K562 (cell line): ENCODE results near the gene MEI4. TPM values are rescaled to one million over a fixed set of nuclear protein-coding genes. Genes with fewer than 3 reads are reported as not detected.
"Not testable (repeated sequence)": the region's sequence is repeated elsewhere in the genome, so short reads cannot be mapped to it uniquely, and the experiment has no call there.

Experiments used
- ATAC-seq: fragments of 200-7000 bp; cut with Tn5 transposase; 3 replicates; pipeline ENCODE4 v1.9.1; 2020; ENCODE audit warnings: moderate library complexity
- BruUV-seq: library from RNA; stranded (reverse); fragments of 400-500 nt; replicated peaks from 2 replicates; lab custom pipeline; 2021; lab: Mats Ljungman, UMichigan
- CTCF ChIA-PET: fragments of 300-600 bp; formaldehyde crosslinking; extraction: SDS; loops from one replicate; lab custom pipeline; 2021; ENCODE audit warnings: low intra/inter-chr PET ratio; lab: Yijun Ruan, JAX
- POLR2A ChIA-PET: fragments of 300-600, 350-650 bp; sonication (Branson Sonifier 250); formaldehyde crosslinking; extraction: SDS; loops from one replicate; lab custom pipeline; 2021; ENCODE audit warnings: antibody characterized with exemption, inconsistent platforms; lab: Yijun Ruan, JAX
- DNase-seq, 4 experiments: peaks; one replicate each; pipeline versions ENCODE4 v3.0.0 to v3.0.0-alpha.2; 2011 to 2018; ENCODE audit warnings: low spot score in 3 of 4, mixed read lengths in 3 of 4; ENCODE audit errors: extremely low read depth in 1 of 4
- FAIRE-seq: peaks from 2 replicates; lab custom pipeline; 2011; peaks lifted over from hg19 to GRCh38; lab: Jason Lieb, UNC
- H2AFZ ChIP-seq: 2 replicates; pipeline ENCODE4 v1.6.0; 2011; ENCODE audit warnings: low read depth, low read length, control low read depth, inconsistent platforms
- H3K27ac ChIP-seq: fragments of 200-600 bp; 3 replicates; pipeline ENCODE4 v1.8.0; 2011; ENCODE audit warnings: low read depth, mild to moderate bottlenecking, control low read depth, inconsistent platforms, low read length, moderate library complexity, mixed read lengths; ENCODE audit errors: extremely low read depth
- H3K27me3 ChIP-seq, 2 experiments: fragments of 300-600 bp in 1 of 2; 2 replicates in 1 of 2; 3 replicates in 1 of 2; pipeline versions ENCODE4 v1.6.0 to v1.8.0; 2011; ENCODE audit warnings: inconsistent platforms in 2 of 2, low read length in 2 of 2, mild to moderate bottlenecking in 1 of 2, mixed read lengths in 1 of 2, moderate library complexity in 1 of 2; ENCODE audit not compliant: control insufficient read depth in 2 of 2, insufficient read depth in 2 of 2
- H3K36me3 ChIP-seq: fragments of 300-600 bp; 3 replicates; pipeline ENCODE4 v1.8.0; 2011; ENCODE audit warnings: mild to moderate bottlenecking, low read length, inconsistent platforms; ENCODE audit not compliant: control insufficient read depth, insufficient read depth
- H3K4me1 ChIP-seq, 2 experiments: fragments of 200-600 bp in 1 of 2; replicated peaks in 1 of 2; 2 replicates in 1 of 2; 3 replicates in 1 of 2; pipeline versions ENCODE4 v1.5.1 to v1.8.0; 2011; ENCODE audit warnings: inconsistent platforms in 2 of 2, low read length in 2 of 2, mild to moderate bottlenecking in 1 of 2, mixed read lengths in 1 of 2, moderate library complexity in 1 of 2; ENCODE audit not compliant: control insufficient read depth in 2 of 2, insufficient read depth in 2 of 2
- H3K4me2 ChIP-seq: 2 replicates; pipeline ENCODE4 v1.6.1; 2011; ENCODE audit warnings: low read length, control low read depth, inconsistent platforms, mixed read lengths; ENCODE audit not compliant: insufficient read depth
- H3K4me3 ChIP-seq: fragments of 200-600 bp; sonication (generic), shearing (Covaris generic); 2 replicates; pipeline ENCODE4 v1.5.1; 2016; ENCODE audit warnings: control low read depth, inconsistent platforms
- H3K79me2 ChIP-seq: fragments of 200-600 bp; 3 replicates; pipeline ENCODE4 v1.8.0; 2011; ENCODE audit warnings: low read length, inconsistent platforms; ENCODE audit not compliant: control insufficient read depth, insufficient read depth
- H3K9ac ChIP-seq, 2 experiments: 2 replicates each; pipeline versions ENCODE4 v1.6.0 to v1.6.1; 2011; ENCODE audit warnings: low read depth in 2 of 2, low read length in 2 of 2, control low read depth in 1 of 2, inconsistent platforms in 1 of 2, mild to moderate bottlenecking in 1 of 2, mixed read lengths in 1 of 2; ENCODE audit not compliant: insufficient read depth in 1 of 2
- H3K9me1 ChIP-seq: one replicate; pipeline ENCODE4 v1.6.0; 2011; ENCODE audit warnings: inconsistent platforms, mild to moderate bottlenecking, low read length, moderate library complexity; ENCODE audit not compliant: control insufficient read depth, insufficient read depth
- H3K9me3 ChIP-seq: replicated peaks from 2 replicates; pipeline ENCODE4 v1.5.1; 2011; ENCODE audit warnings: low read depth, low read length, inconsistent platforms; ENCODE audit not compliant: control insufficient read depth, insufficient read depth
- H4K20me1 ChIP-seq: replicated peaks from 2 replicates; pipeline ENCODE4 v1.6.1; 2011; ENCODE audit warnings: low read length, inconsistent platforms, mixed read lengths; ENCODE audit not compliant: control insufficient read depth, insufficient read depth
- CREBBP ChIP-seq: IDR thresholded peaks from one replicate; pipeline ENCODE4 v1.6.1; 2012; ENCODE audit warnings: low read depth, mild to moderate bottlenecking, control low read depth, inconsistent platforms, low read length
- GTF2E2 ChIP-seq: fragments of 200-800 bp; sonication (Bioruptor generic); IDR thresholded peaks from 2 replicates; pipeline ENCODE4 v1.6.1; 2016; ENCODE audit warnings: missing genetic modification characterization, missing compliant biosample characterization
- MEF2D ChIP-seq: conservative IDR thresholded peaks from 2 replicates; pipeline ENCODE4 v1.6.1; 2016; ENCODE audit warnings: low read depth, missing genetic modification characterization, missing compliant biosample characterization
- NFIC ChIP-seq: fragments of 450-650 bp; IDR thresholded peaks from 2 replicates; pipeline ENCODE4 v1.6.1; 2017; ENCODE audit warnings: mild to moderate bottlenecking, inconsistent platforms
- SP2 ChIP-seq: IDR thresholded peaks from 2 replicates; pipeline ENCODE4 v1.6.1; 2011; ENCODE audit warnings: mild to moderate bottlenecking, low read depth, low read length, moderate library complexity; ENCODE audit not compliant: poor library complexity, severe bottlenecking; ENCODE audit errors: extremely low read depth
- YBX1 ChIP-seq: fragments of 450-650 bp; IDR thresholded peaks from 2 replicates; pipeline ENCODE4 v1.7.1; 2016; ENCODE audit warnings: mild to moderate bottlenecking
- ZNF124 ChIP-seq: sonication (generic); formaldehyde crosslinking; IDR thresholded peaks from 2 replicates; pipeline ENCODE4 v1.8.1; 2022; ENCODE audit warnings: missing genetic modification reagents
- ZNF699 ChIP-seq: fragments of 250-450 bp; sonication (Bioruptor Pico); IDR thresholded peaks from 2 replicates; pipeline ENCODE4 v1.8.0; 2021; ENCODE audit warnings: mild to moderate bottlenecking, moderate library complexity; ENCODE audit not compliant: insufficient replicate concordance
- WGBS: fragments of 100-300 bp; shearing (Covaris generic); methylation state at CpG from one replicate; pipeline ENCODE4 v1.1.6; 2016; ENCODE audit warnings: low coverage, mixed read lengths; ENCODE audit not compliant: insufficient coverage; ENCODE audit errors: missing lambda C conversion rate; 5-methylcytosine and 5-hydroxymethylcytosine counted together
- in situ Hi-C: fragments of 300-500 bp; cut with MboI; formaldehyde crosslinking; loops from 4 replicates; pipeline ENCODE4 v1.15.0; 2018; ENCODE audit warnings: inconsistent platforms, mixed read lengths
- intact Hi-C: fragments of 100-400 bp; cut with micrococcal nuclease; formaldehyde crosslinking; loops from 2 replicates; pipeline ENCODE4 v1.14.2; 2022
- polyA plus RNA-seq, 8 experiments: library from polyadenylated mRNA; depleted of rRNA in 4 of 8; stranded (reverse) in 5 of 8; unstranded in 3 of 8; fragments of >200 nt; fragmentation: Nextera tagmentation in 2 of 8; fragmentation: Illumina TruSeq in 1 of 8; extraction: Ambion mirVana in 2 of 8; extraction: Trizol in 1 of 8; gene quantifications; 2 replicates each; pipeline versions ENCODE4 v1.2.1 to v1.2.3, GENCODE V29; 2011 to 2014; ENCODE audit warnings: inconsistent platforms in 1 of 8, missing spikeins in 1 of 8
- total RNA-seq, 7 experiments: library from RNA; depleted of rRNA in 6 of 7; stranded (reverse); fragments of >200 nt in 6 of 7; fragmentation: Illumina TruSeq in 2 of 7; extraction: Trizol in 2 of 7; gene quantifications; 2 replicates each; pipeline versions ENCODE4 v1.2.1 to v1.2.3, GENCODE V29; 2011 to 2021; ENCODE audit warnings: low replicate concordance in 1 of 7

Gene MEI4
- total and polyA plus RNA-seq, 9 of the 15 experiments (the other 6 are each of a cell fraction or from before 2014, with no cell fraction given) = not detected

- H3K9me3 ChIP-seq, CTCF ChIA-PET, intact Hi-C loops, H3K9ac ChIP-seq, H3K9me1 ChIP-seq, H3K36me3 ChIP-seq, H3K27me3 ChIP-seq, ATAC-seq, H4K20me1 ChIP-seq, H3K4me3 ChIP-seq, in situ Hi-C loops, POLR2A ChIA-PET, BruUV-seq, H3K27ac ChIP-seq, FAIRE-seq, H3K4me2 ChIP-seq, H3K79me2 ChIP-seq, H3K4me1 ChIP-seq, DNase-seq, H2AFZ ChIP-seq: not testable (repeated sequence)
- 0% methylated on average over 6 of the region's 6 CpGs for WGBS
Measured at GRCh38 chr6:77700095-77700494, 47.3 kb downstream of the MEI4 start.

- ATAC-seq (no peak), FAIRE-seq (no peak), DNase-seq (no peak)
- H3K36me3 ChIP-seq = no peaks in the 10 kb centered on the region
- no peaks in the 10 kb centered on the region for H4K20me1 ChIP-seq
- no peak overlapping the region for H3K9ac ChIP-seq
- H3K27ac ChIP-seq = no peak overlapping the region
- no peaks in the 10 kb centered on the region for H3K27me3 ChIP-seq
- in situ Hi-C loops (no loop called here), intact Hi-C loops (no loop called here)
- no TSS peak for BruUV-seq
- H2AFZ ChIP-seq = no peak overlapping the region
- 6% methylated on average over 2 of the region's 2 CpGs for WGBS
- H3K79me2 ChIP-seq = no peaks in the 10 kb centered on the region
- H3K9me3 ChIP-seq = no peaks in the 10 kb centered on the region
- TF ChIP-seq GTF2E2 (no peak), ZNF699 (no peak), ZNF124 (CRISPR knock-in tag) (no peak), NFIC (no peak), CREBBP (no peak), YBX1 (no peak), MEF2D (tag) (no peak), SP2 (no peak)
- no peaks in the 10 kb centered on the region for H3K4me1 ChIP-seq
- H3K4me2 ChIP-seq = no peak overlapping the region
- ChIA-PET CTCF (no interaction called here), POLR2A (no interaction called here)
- H3K4me3 ChIP-seq = no peak overlapping the region
- H3K9me1 ChIP-seq = no peaks in the 10 kb centered on the region
Measured at GRCh38 chr6:77707603-77708002, 54.8 kb downstream of the MEI4 start.
